Activated B cell treated with CpG ODN at 0.5 μM for 24 hours (primary cell): Measurements from ENCODE around the gene UBE2O. TPM values are rescaled to one million over a fixed set of nuclear protein-coding genes. Genes with fewer than 3 reads are reported as not detected.

Experiments used
- ATAC-seq: fragments of 200-7000 bp; cut with Tn5 transposase; one replicate; pipeline ENCODE4 v1.10.0; 2021; ENCODE audit warnings: low read depth, mild to moderate bottlenecking, moderate library complexity
- CTCF ChIA-PET: fragments of 350-600 bp; sonication (Branson Sonifier 250); formaldehyde crosslinking; loops from one replicate; lab custom pipeline; 2021; ENCODE audit warnings: antibody characterized with exemption; lab: Charles Lee
- POLR2A ChIA-PET: fragments of 350-600 bp; sonication (Branson Sonifier 250); formaldehyde crosslinking; loops from one replicate; lab custom pipeline; 2021; ENCODE audit warnings: antibody characterized with exemption; lab: Charles Lee
- DNase-seq: peaks from one replicate; pipeline ENCODE4 v3.0.0; 2022
- H3K27ac Mint-ChIP-seq: one replicate; pipeline ENCODE4 v1.8.0; 2020; ENCODE audit warnings: mixed read lengths
- H3K27me3 Mint-ChIP-seq: one replicate; pipeline ENCODE4 v1.8.0; 2021; ENCODE audit warnings: mixed read lengths
- H3K36me3 Mint-ChIP-seq: one replicate; pipeline ENCODE4 v1.8.0; 2021; ENCODE audit warnings: low read depth, mixed read lengths
- H3K4me1 Mint-ChIP-seq: one replicate; pipeline ENCODE4 v1.8.0; 2021; ENCODE audit warnings: mixed read lengths
- H3K4me3 Mint-ChIP-seq: one replicate; pipeline ENCODE4 v1.8.0; 2020; ENCODE audit warnings: mild to moderate bottlenecking, mixed read lengths
- H3K9me3 Mint-ChIP-seq: one replicate; pipeline ENCODE4 v1.8.0; 2020; ENCODE audit warnings: mixed read lengths
- intact Hi-C: fragments of 100-400 bp; cut with micrococcal nuclease; formaldehyde crosslinking; loops from one replicate; pipeline ENCODE4 v1.15.1; 2024
- total RNA-seq: library from RNA; stranded (reverse); gene quantifications from 2 replicates; pipeline ENCODE4 v1.2.3, GENCODE V29; 2022
- TF ChIP-seq, protein P1 (sequence below): fragments of 200-600 bp; IDR thresholded peaks from one replicate; pipeline ENCODE4 v1.8.0; 2022; ENCODE audit warnings: antibody characterized with exemption, mild to moderate bottlenecking

The UBE2O gene
- total RNA-seq, 1 donor from 2014 or later, result 39.0 TPM

- Mint-ChIP-seq H3K27me3 (peaks cover 5% of the 10 kb centered on the region), H3K4me3 (peak overlapping the region; percentile 86), H3K9me3 (no peaks in the 10 kb centered on the region), H3K4me1 (peaks cover 15% of the 10 kb centered on the region), H3K36me3 (no peaks in the 10 kb centered on the region), H3K27ac (peak overlapping the region; percentile 71)
- TF ChIP-seq, protein P1, sequence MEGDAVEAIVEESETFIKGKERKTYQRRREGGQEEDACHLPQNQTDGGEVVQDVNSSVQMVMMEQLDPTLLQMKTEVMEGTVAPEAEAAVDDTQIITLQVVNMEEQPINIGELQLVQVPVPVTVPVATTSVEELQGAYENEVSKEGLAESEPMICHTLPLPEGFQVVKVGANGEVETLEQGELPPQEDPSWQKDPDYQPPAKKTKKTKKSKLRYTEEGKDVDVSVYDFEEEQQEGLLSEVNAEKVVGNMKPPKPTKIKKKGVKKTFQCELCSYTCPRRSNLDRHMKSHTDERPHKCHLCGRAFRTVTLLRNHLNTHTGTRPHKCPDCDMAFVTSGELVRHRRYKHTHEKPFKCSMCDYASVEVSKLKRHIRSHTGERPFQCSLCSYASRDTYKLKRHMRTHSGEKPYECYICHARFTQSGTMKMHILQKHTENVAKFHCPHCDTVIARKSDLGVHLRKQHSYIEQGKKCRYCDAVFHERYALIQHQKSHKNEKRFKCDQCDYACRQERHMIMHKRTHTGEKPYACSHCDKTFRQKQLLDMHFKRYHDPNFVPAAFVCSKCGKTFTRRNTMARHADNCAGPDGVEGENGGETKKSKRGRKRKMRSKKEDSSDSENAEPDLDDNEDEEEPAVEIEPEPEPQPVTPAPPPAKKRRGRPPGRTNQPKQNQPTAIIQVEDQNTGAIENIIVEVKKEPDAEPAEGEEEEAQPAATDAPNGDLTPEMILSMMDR, result no peak
- ATAC-seq (peak; percentile 18), DNase-seq (peak; percentile 49)
- POLR2A ChIA-PET, result interaction anchor here (1.4 to 3.9 kb wide), 2 partner anchors 14 to 30 kb away, joined by 5 to 29 read pairs; partner anchors contain the start of gene PRPSAP1
- CTCF ChIA-PET, result interaction anchor here (0.6 to 3.2 kb wide), 6 partner anchors 8 to 145 kb away, joined by 3 to 23 read pairs (median 6); partner anchors contain the start of genes PRPSAP1 and UBE2O
- intact Hi-C loops, result loop anchor here (1.0 to 10.0 kb wide), 4 partner anchors 29 to 369 kb away; partner anchors contain the start of genes EXOC7, GALR2 and SRP68
These were observed 69.3 kb downstream of the UBE2O start for GRCh38 chr17:76383546-76384221.

DNA sequence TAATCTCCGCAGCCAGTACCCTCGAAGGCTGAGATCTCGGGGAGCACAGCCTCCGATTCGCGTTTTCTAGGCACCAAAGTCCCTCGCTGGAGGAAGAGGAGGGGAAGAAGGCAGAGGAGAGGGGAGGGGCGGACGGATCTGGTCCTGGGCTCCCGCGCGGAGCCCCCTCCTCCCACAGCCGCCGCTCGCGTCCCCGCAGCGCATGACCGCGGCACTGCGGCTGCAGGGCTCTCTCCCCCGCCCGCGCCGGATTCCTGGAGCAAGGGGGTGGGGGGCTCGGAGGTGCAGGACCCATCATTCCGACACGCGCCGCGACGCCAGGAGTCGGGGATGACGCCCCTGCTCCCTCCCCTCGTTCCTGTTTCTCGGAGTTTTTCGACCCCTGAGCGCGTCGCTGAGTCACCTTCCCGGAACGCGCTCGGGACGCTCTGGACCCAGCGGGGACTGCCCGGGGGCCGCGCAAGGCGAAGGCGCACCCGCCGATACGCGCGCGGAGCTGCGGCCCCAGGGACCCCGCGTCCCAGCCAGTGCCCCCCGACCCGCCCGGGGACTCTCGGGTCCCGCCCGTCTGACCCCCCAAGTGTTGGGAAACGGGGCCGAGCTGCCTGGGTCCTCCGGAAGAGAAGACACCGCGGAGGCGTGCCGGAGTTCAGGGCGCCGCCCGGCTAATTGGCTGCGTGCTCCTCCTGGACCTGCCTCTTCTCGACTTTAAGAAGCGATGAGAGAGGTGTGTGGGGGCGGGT is 70.0 kb downstream of the UBE2O start:
- Mint-ChIP-seq H3K4me1 (peaks cover 15% of the 10 kb centered on the region), H3K4me3 (peak overlapping the region; percentile 86), H3K27ac (no peak overlapping the region), H3K36me3 (no peaks in the 10 kb centered on the region), H3K27me3 (peaks cover 5% of the 10 kb centered on the region), H3K9me3 (no peaks in the 10 kb centered on the region)
- ATAC-seq (peak; percentile 38), DNase-seq (peak; percentile 40)
- ChIA-PET POLR2A (interaction anchor here (1.1 to 3.9 kb wide), 2 partner anchors 29 to 67 kb away, joined by 3 to 29 read pairs; partner anchors contain the start of gene PRPSAP1), CTCF (interaction anchor here (0.7 to 1.6 kb wide), 3 partner anchors 15 to 145 kb away, joined by 3 to 4 read pairs (median 4); no protein-coding TSS in a partner anchor)
- intact Hi-C loops, result loop anchor here (5.0 to 10.0 kb wide), 3 partner anchors 278 to 368 kb away; partner anchors contain the start of genes EXOC7, GALR2 and SRP68
- TF ChIP-seq, protein P1, result no peak

DNA sequence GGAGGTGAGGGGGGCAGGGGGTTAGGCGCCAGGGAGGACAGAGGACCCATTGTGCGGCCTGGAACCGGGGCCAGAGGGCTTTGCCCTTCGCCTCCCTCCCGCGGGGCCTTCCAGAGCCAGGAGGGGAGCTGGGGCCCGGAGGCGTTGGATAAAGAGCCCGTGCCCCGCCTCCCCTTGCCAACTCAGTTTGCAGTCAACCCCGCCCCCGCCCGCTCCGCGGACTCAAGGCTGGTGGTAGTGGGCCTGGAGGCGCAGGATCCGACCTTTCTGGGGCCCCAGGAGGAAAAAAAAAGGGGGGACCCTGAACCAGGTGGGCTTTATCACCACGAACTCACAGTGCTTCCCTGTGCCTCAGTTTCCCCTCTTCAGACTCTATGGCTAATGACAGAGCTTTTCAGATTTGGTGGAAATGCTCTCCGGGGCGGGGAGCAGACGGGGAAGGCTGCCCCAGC is 70.6 kb downstream of the UBE2O start:
- ChIA-PET POLR2A (interaction anchor here (0.7 to 3.9 kb wide), 4 partner anchors 28 to 77 kb away, joined by 3 to 29 read pairs (median 6); partner anchors contain the start of gene PRPSAP1), CTCF (interaction anchor here (1.6 kb wide), 1 partner anchor 16 kb away, joined by 4 read pairs; no protein-coding TSS in a partner anchor)
- peak overlapping the region; percentile 79 for H3K4me3 Mint-ChIP-seq
- H3K27me3 Mint-ChIP-seq, result peaks cover 5% of the 10 kb centered on the region
- intact Hi-C loops, result loop anchor here (5.0 to 10.0 kb wide), 3 partner anchors 278 to 368 kb away; partner anchors contain the start of genes EXOC7, GALR2 and SRP68
- no peak for DNase-seq
- peaks cover 15% of the 10 kb centered on the region for H3K4me1 Mint-ChIP-seq
- H3K9me3 Mint-ChIP-seq, result no peaks in the 10 kb centered on the region
- TF ChIP-seq, protein P1, result no peak
- ATAC-seq, result no peak
- H3K36me3 Mint-ChIP-seq, result no peaks in the 10 kb centered on the region
- H3K27ac Mint-ChIP-seq, result no peak overlapping the region

GRCh38 chr17:76381633-76382350 is 71.2 kb downstream of the UBE2O start:
- TF ChIP-seq, protein P1, result no peak
- ChIA-PET POLR2A (interaction anchor here (0.7 to 1.8 kb wide), 3 partner anchors 28 to 77 kb away, joined by 3 to 8 read pairs (median 4); partner anchors contain the start of gene PRPSAP1), CTCF (interaction anchor here (1.6 kb wide), 1 partner anchor 16 kb away, joined by 4 read pairs; no protein-coding TSS in a partner anchor)
- Mint-ChIP-seq H3K27me3 (peaks cover 5% of the 10 kb centered on the region), H3K36me3 (no peaks in the 10 kb centered on the region), H3K9me3 (no peaks in the 10 kb centered on the region), H3K4me3 (peak overlapping the region; percentile 59), H3K27ac (no peak overlapping the region), H3K4me1 (peaks cover 15% of the 10 kb centered on the region)
- DNase-seq (no peak), ATAC-seq (no peak)
- intact Hi-C loops, result loop anchor here (5.0 to 10.0 kb wide), 3 partner anchors 277 to 367 kb away; partner anchors contain the start of genes EXOC7, GALR2 and SRP68
